ENCODE measurements around the gene TBC1D24. TPM values are rescaled to one million over a fixed set of nuclear protein-coding genes. Genes with fewer than 3 reads are reported as not detected.
"Not testable (repeated sequence)": the region's sequence is repeated elsewhere in the genome, so short reads cannot be mapped to it uniquely, and the experiment has no call there.

The TBC1D24 gene
- total RNA-seq, 2 experiments from 2014 or later: 36.1 to 38.2 TPM

- ChIA-PET POLR2A (interaction anchor here (0.6 to 1.7 kb wide), 4 partner anchors 8 to 602 kb away, joined by 5 to 23 read pairs (median 8); partner anchors contain the start of genes AMDHD2 and ATP6V0C), CTCF (interaction anchor here (1.0 to 1.3 kb wide), 2 partner anchors 19 to 335 kb away, joined by 3 to 4 read pairs; no protein-coding TSS in a partner anchor)
Measured at GRCh38 chr16:2533142-2533755, 58.3 kb downstream of the TBC1D24 start.

GRCh38 chr16:2533912-2534311 lies 59.0 kb downstream of the TBC1D24 start:
- CTCF ChIA-PET: no interaction called here
- POLR2A ChIA-PET: no interaction called here

DNA sequence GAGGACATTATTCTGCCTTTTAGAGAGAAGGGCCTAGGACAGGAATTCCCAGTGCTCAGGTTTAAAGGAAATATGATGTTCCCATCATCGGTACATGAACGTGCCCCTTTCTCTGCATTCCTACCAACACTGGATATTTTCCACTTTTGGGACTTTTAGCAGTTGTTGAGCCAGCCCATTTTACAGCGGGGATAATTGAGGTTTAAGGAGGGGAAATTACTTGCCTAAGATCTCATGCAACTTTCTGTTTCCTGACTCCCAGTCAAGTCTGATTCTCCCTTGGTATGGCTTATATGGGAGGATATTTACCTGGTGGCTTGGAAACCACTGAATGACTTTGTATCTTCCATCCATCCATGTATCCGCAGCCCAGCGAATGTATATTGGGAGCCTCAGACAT lies 59.4 kb downstream of the TBC1D24 start:
- CTCF ChIA-PET, POLR2A ChIA-PET: not testable (repeated sequence)

DNA sequence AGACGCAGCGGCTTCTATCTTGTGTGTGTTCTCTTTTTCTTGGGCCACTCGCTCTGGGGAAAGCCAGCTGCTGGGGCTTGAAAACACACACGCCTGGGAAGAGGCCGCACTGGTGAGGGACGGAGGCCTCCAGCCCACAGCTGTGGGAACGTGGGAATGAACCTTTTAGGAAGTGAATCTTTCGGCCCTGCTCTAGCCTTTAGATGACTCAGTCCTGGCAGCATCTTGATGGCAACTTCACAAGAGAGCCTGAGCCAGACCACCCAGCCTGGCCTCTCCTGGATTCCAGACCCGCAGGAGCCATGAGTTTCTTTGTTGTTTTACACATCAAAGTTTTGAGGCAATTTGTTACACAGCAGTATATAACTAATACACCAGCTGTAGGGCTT lies 60.7 kb downstream of the TBC1D24 start:
- CTCF ChIA-PET: no interaction called here
- POLR2A ChIA-PET: interaction anchor here (1.1 kb wide), 1 partner anchor 10 kb away, joined by 6 read pairs; no protein-coding TSS in a partner anchor

- ChIA-PET POLR2A (interaction anchor here (1.5 kb wide), 1 partner anchor 17 kb away, joined by 7 read pairs; the partner anchor contains the start of gene AMDHD2), CTCF (no interaction called here)
Measured at GRCh38 chr16:2537451-2538379, 62.8 kb downstream of the TBC1D24 start, which contains the start of gene PDPK1. Gene PDPK1 (plus strand): TSS chr16:2538021. CDS start chr16:2538113, 92 bp downstream.

DNA sequence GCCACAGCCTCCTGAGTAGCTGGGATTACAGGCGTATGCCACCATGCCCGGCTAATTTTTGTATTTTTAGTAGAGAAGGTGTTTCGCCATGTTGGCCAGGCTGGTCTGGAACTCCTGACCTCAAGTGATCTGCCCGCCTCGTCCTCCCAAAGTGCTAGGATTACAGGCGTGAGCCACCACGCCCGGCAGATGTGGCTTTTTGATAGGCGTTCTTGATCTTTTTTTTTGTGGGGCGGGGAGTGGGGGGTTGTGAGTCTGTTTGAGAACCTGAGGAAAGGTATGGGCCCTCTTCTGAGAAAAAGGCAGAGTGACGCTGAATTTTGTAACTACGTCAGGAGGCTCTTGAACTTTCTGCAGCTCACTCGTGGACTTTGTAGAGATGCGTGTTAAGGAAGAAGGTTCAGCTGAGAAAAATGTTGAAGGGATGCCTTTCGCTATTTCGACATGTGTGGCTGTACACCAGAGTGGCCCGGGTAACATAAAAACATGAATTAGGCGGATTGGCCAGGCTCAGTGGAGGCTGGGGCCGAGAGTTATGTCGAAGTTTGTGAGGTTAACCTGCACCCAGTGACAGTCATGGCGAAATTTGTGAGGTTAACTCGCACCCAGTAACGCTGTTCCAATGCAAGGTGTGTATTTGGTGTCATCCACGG lies 64.4 kb downstream of the TBC1D24 start:
- POLR2A ChIA-PET: interaction anchor here (0.6 kb wide), 1 partner anchor 24 kb away, joined by 4 read pairs; no protein-coding TSS in a partner anchor

DNA sequence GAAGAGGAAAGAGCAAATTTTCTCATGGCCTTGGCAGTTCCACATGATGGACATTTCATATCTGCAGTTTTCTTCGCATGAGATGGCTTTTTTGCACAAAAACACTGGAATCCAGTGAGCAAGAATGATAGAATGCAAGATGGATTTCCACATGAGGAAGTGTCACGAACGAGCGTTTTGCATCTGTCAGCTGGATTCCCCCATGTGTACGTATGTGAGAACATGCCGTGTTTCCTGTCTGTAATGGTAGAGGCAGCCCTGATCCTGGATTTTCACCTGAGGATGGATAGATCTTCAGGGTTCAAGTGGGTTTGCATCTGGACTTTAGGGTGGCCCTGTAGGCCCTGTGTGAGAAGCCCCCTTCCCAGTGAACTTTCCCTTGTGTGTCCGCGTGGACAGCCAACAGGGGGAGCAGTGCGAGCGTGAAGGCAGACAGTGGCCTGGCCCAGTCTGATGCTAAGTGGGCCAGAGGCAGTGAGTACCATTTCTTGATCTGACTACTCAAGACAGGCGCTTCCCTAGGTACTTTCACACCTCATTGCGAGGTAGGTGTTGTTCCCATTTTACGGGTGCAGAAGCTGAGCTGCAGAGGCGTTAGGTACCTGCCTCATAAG lies 65.0 kb downstream of the TBC1D24 start:
- CTCF ChIA-PET: interaction anchor here (1.1 kb wide), 1 partner anchor 19 kb away, joined by 3 read pairs; no protein-coding TSS in a partner anchor
- POLR2A ChIA-PET: not testable (repeated sequence)

More for the DNA sequence above, 64.4 kb downstream of the TBC1D24 start:
- CTCF ChIA-PET: interaction anchor here (0.6 to 1.1 kb wide), 3 partner anchors 19 to 370 kb away, joined by 3 to 6 read pairs (median 3); no protein-coding TSS in a partner anchor

DNA sequence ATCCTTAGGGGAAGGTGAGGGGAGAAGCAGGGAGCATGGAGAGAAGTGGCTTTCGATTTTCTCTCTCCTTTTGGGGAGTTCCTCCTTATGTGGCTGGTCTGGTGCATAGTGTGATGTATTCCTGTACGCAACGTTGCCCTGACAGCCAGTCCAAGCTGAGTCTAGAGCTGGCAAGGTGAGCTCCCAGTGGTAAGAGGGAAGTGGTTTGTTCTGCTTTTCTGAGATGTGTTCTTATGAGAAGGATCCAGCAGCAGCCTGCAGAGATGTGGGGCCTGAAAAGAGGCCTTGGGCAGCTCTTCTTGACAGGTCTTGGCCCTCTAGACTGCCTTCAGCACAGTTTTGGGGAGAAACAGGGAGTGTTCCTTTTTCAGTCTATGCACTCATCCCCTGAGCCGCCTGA lies 66.0 kb downstream of the TBC1D24 start:
- CTCF ChIA-PET, POLR2A ChIA-PET: not testable (repeated sequence)

- CTCF ChIA-PET, POLR2A ChIA-PET: not testable (repeated sequence)
Measured at GRCh38 chr16:2541409-2541808, 66.5 kb downstream of the TBC1D24 start.

GRCh38 chr16:2543771-2544170 lies 68.8 kb downstream of the TBC1D24 start:
- CTCF ChIA-PET: not testable (repeated sequence)
- POLR2A ChIA-PET: interaction anchor here (0.6 kb wide), 1 partner anchor 85 kb away, joined by 3 read pairs; no protein-coding TSS in a partner anchor

DNA sequence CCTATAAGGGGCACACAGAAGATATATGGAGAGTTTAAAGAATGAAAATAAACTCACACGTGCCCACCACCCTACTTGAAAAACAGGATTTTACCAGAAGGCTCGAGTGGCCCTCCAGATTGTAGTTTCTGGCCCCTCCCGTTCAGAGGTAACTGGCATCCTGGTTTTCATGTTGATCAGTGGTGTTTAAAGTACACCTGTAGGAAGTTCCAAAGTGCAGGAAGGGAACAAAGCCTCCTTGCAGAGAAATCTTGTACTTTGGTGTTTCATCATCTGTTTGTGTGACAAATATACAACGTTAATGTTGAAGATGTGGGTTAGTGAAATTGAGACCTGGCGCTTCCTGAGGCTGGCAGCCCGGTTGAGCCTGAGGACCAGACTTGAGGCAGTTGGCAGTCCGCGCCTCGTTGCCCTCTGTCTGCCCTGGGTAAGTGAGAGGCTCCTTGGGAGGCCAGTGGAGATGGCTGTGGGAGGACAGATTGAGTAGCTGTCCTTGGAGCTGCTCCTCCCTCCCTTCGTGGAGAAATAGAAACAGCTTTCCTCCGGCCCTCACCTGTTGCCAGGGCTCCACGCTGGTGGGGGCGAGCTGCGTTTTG lies 75.5 kb downstream of the TBC1D24 start:
- POLR2A ChIA-PET, CTCF ChIA-PET: not testable (repeated sequence)

DNA sequence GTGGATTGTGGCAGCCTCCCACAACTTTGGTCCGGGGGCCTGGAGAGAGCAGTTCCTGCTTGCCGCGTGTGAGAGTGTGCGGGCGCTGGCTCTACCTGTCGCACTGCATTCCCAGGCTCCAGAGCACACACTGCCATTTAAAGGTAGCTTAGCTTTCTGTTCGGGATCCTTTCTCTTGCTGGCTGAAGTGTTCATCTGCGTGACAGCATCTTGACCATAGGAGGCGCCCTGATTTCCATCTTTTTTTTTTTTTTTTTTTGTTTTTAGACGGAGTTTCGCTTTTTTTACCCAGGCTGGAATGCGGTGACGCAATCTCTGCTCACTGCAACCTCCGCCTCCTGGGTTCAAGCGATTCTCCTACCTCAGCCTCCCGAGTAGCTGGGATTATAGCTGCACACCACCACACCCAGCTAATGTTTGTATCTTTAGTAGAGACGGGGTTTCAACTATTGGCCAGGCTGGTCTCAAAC lies 76.5 kb downstream of the TBC1D24 start:
- CTCF ChIA-PET: interaction anchor here (0.7 kb wide), 1 partner anchor 168 kb away, joined by 3 read pairs; the partner anchor contains the start of gene PRSS27
- POLR2A ChIA-PET: interaction anchor here (0.7 kb wide), 1 partner anchor 232 kb away, joined by 8 read pairs; no protein-coding TSS in a partner anchor

- POLR2A ChIA-PET, CTCF ChIA-PET: not testable (repeated sequence)
Measured at GRCh38 chr16:2554709-2555425, 79.9 kb downstream of the TBC1D24 start.

Other genes with a start within 250 kb of the TBC1D24 start
- 1 to 10 TPM; 1.3 to 1.4 TPM for gene DNASE1L2, start 238.7 kb upstream of the TBC1D24 start, total RNA-seq
- gene ECI1, start 223.5 kb upstream of the TBC1D24 start, total RNA-seq: 10 to 100 TPM; 35.6 to 36.6 TPM
- 100 to 1,000 TPM; 370 to 387 TPM for gene RNPS1, start 207.0 kb upstream of the TBC1D24 start, total RNA-seq
- 1 to 10 TPM; 6.9 to 7.4 TPM for gene ABCA3, start 134.4 kb upstream of the TBC1D24 start, total RNA-seq
- 10 to 100 TPM; 36.5 to 38.7 TPM for gene CCNF, start 45.7 kb upstream of the TBC1D24 start, total RNA-seq
- 10 to 100 TPM; 33.3 to 38.5 TPM for gene TEDC2, start 15.0 kb upstream of the TBC1D24 start, total RNA-seq
- not detected for gene NTN3, start 3.8 kb upstream of the TBC1D24 start, total RNA-seq
- 100 to 1,000 TPM; 147 to 148 TPM for gene ATP6V0C, start 38.8 kb downstream of the TBC1D24 start, total RNA-seq
- gene AMDHD2, start 45.2 kb downstream of the TBC1D24 start, total RNA-seq: 10 to 100 TPM; 37.8 to 42.3 TPM
- gene CEMP1, start 56.3 kb downstream of the TBC1D24 start, total RNA-seq: not detected
- gene PDPK1, start 62.9 kb downstream of the TBC1D24 start, total RNA-seq: 10 to 100 TPM; 47.9 to 49.2 TPM
- gene KCTD5, start 207.4 kb downstream of the TBC1D24 start, total RNA-seq: 10 to 100 TPM; 52.4 to 53.6 TPM
- 1 to 10 TPM; 1.3 to 1.4 TPM for gene PRSS27, start 245.1 kb downstream of the TBC1D24 start, total RNA-seq